Mesendoderm (in vitro differentiated cells): Measurements from ENCODE around the gene CAPN13.

ENCODE experiments used
- DNase-seq: peaks from one replicate; pipeline ENCODE4 v3.0.0; 2013
- H2AK5ac ChIP-seq: 2 replicates; pipeline ENCODE4 v1.6.1; 2013; ENCODE audit warnings: low read length, inconsistent platforms
- H2BK120ac ChIP-seq: 2 replicates; pipeline ENCODE4 v1.6.1; 2013; ENCODE audit warnings: low read depth, mild to moderate bottlenecking, low read length, moderate library complexity, mixed read lengths
- H2BK15ac ChIP-seq: replicated peaks from 2 replicates; pipeline ENCODE4 v1.6.1; 2013; ENCODE audit warnings: low read depth, mild to moderate bottlenecking, moderate library complexity
- H2BK5ac ChIP-seq: 2 replicates; pipeline ENCODE4 v1.6.1; 2013; ENCODE audit warnings: low read length, inconsistent platforms
- H3K18ac ChIP-seq: 2 replicates; pipeline ENCODE4 v1.6.1; 2013; ENCODE audit warnings: mild to moderate bottlenecking, low read length, mixed read lengths
- H3K23ac ChIP-seq: one replicate; pipeline ENCODE4 v1.6.1; 2013; ENCODE audit warnings: low read length
- H3K27ac ChIP-seq: 2 replicates; pipeline ENCODE4 v1.5.1; 2013; ENCODE audit warnings: low read depth, mild to moderate bottlenecking, inconsistent platforms, low read length, moderate library complexity
- H3K27me3 ChIP-seq: 2 replicates; pipeline ENCODE4 v1.6.1; 2013; ENCODE audit warnings: low read length, control low read depth, mild to moderate bottlenecking, inconsistent platforms; ENCODE audit not compliant: insufficient read depth, poor library complexity
- H3K36me3 ChIP-seq: 2 replicates; pipeline ENCODE4 v1.6.1; 2013; ENCODE audit warnings: low read length, inconsistent platforms; ENCODE audit not compliant: control insufficient read depth, insufficient read depth
- H3K4ac ChIP-seq: one replicate; pipeline ENCODE4 v1.6.1; 2013; ENCODE audit warnings: low read depth, mild to moderate bottlenecking, low read length, moderate library complexity
- H3K4me1 ChIP-seq: 2 replicates; pipeline ENCODE4 v1.6.1; 2013; ENCODE audit warnings: low read depth, low read length, inconsistent platforms; ENCODE audit not compliant: control insufficient read depth
- H3K4me2 ChIP-seq: 2 replicates; pipeline ENCODE4 v1.6.1; 2013; ENCODE audit warnings: low read length
- H3K4me3 ChIP-seq: 2 replicates; pipeline ENCODE4 v1.5.1; 2013; ENCODE audit warnings: mild to moderate bottlenecking, low read length
- H3K56ac ChIP-seq: one replicate; pipeline ENCODE4 v1.6.1; 2013; ENCODE audit warnings: low read length
- H3K79me1 ChIP-seq: 2 replicates; pipeline ENCODE4 v1.6.1; 2013; ENCODE audit warnings: low read length, inconsistent platforms
- H3K79me2 ChIP-seq: 2 replicates; pipeline ENCODE4 v1.6.1; 2013; ENCODE audit warnings: mild to moderate bottlenecking, low read length; ENCODE audit not compliant: control insufficient read depth, insufficient read depth
- H3K9ac ChIP-seq: 2 replicates; pipeline ENCODE4 v1.6.1; 2013; ENCODE audit warnings: low read length, inconsistent platforms
- H4K5ac ChIP-seq: one replicate; pipeline ENCODE4 v1.6.1; 2013; ENCODE audit warnings: low read length
- H4K8ac ChIP-seq: one replicate; pipeline ENCODE4 v1.6.1; 2013; ENCODE audit warnings: low read depth, mild to moderate bottlenecking, control low read depth, low read length, moderate library complexity
- WGBS: extraction: QIAGEN DNeasy Blood & Tissue Kit; methylation state at CpG from one replicate; pipeline ENCODE4 v1.1.7; 2013; ENCODE audit warnings: low lambda C conversion rate, missing lambda C conversion rate; ENCODE audit not compliant: insufficient coverage; ENCODE audit errors: extremely low coverage; 5-methylcytosine and 5-hydroxymethylcytosine counted together

Gene CAPN13

GRCh38 chr2:30761226-30761625 is 46.0 kb downstream of the CAPN13 start:
- H3K23ac ChIP-seq: no peak overlapping the region
- H3K27ac ChIP-seq: no peak overlapping the region
- H3K9ac ChIP-seq: no peak overlapping the region
- H3K4me3 ChIP-seq: no peak overlapping the region
- WGBS: no CpG with 5 or more reads among the region's 8 CpGs
- no peak overlapping the region for H4K8ac ChIP-seq
- H3K4me1 ChIP-seq: peaks cover 13% of the 10 kb centered on the region
- no peak overlapping the region for H2BK120ac ChIP-seq
- H3K27me3 ChIP-seq: no peaks in the 10 kb centered on the region
- H2BK15ac ChIP-seq: no peak overlapping the region
- no peaks in the 10 kb centered on the region for H3K79me1 ChIP-seq
- H2BK5ac ChIP-seq: no peak overlapping the region
- no peaks in the 10 kb centered on the region for H3K36me3 ChIP-seq
- no peak overlapping the region for H3K4me2 ChIP-seq
- no peak overlapping the region for H3K56ac ChIP-seq
- no peak overlapping the region for H3K18ac ChIP-seq
- H2AK5ac ChIP-seq: no peak overlapping the region
- no peak overlapping the region for H4K5ac ChIP-seq
- no peaks in the 10 kb centered on the region for H3K79me2 ChIP-seq
- H3K4ac ChIP-seq: no peak overlapping the region
- no peak for DNase-seq

- no peak overlapping the region for H3K56ac ChIP-seq
- no peak overlapping the region for H4K5ac ChIP-seq
- WGBS: no CpG with 5 or more reads among the region's 14 CpGs
- no peaks in the 10 kb centered on the region for H3K36me3 ChIP-seq
- H3K4me2 ChIP-seq: no peak overlapping the region
- H3K23ac ChIP-seq: no peak overlapping the region
- H3K4ac ChIP-seq: no peak overlapping the region
- H3K79me2 ChIP-seq: no peaks in the 10 kb centered on the region
- no peak overlapping the region for H2AK5ac ChIP-seq
- H4K8ac ChIP-seq: no peak overlapping the region
- H3K4me1 ChIP-seq: peaks cover 22% of the 10 kb centered on the region
- no peak overlapping the region for H3K4me3 ChIP-seq
- no peak overlapping the region for H3K18ac ChIP-seq
- no peaks in the 10 kb centered on the region for H3K27me3 ChIP-seq
- no peak overlapping the region for H2BK15ac ChIP-seq
- H2BK5ac ChIP-seq: no peak overlapping the region
- H3K27ac ChIP-seq: no peak overlapping the region
- DNase-seq: no peak
- H2BK120ac ChIP-seq: no peak overlapping the region
- no peak overlapping the region for H3K9ac ChIP-seq
- no peaks in the 10 kb centered on the region for H3K79me1 ChIP-seq
These were observed 47.8 kb downstream of the CAPN13 start for GRCh38 chr2:30759481-30759880.

DNA sequence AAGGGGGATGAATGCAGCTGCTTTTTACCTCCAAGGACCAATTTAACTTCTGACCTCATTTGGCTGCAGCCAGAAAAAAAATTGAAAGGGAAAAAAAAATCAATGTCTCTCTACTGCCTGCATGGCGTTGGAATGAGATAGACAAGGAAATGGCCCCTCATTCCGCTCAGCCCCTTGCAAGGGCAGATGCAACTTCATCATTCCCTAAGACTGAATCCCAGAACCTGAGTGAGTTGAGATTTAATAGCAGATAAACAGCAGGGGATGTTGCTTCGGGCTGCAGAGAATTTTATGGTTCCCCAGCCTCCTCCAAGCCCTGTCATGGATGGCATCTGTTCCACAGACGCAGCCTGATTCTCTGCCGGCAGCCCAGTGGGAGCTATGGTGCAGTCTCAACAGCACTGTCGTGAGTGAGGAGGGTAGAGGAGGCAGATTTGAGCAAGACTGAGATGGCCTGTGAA is 49.0 kb downstream of the CAPN13 start:
- Histone ChIP-seq H2BK5ac (no peak overlapping the region), H3K4me3 (no peak overlapping the region), H4K8ac (no peak overlapping the region), H3K9ac (no peak overlapping the region), H3K4me1 (peaks cover 22% of the 10 kb centered on the region), H3K27me3 (no peaks in the 10 kb centered on the region), H3K36me3 (no peaks in the 10 kb centered on the region), H2AK5ac (no peak overlapping the region), H3K79me1 (no peaks in the 10 kb centered on the region), H3K23ac (no peak overlapping the region), H3K56ac (peak overlapping the region; percentile 58), H2BK15ac (no peak overlapping the region), H3K4me2 (no peak overlapping the region), H3K4ac (no peak overlapping the region), H3K27ac (no peak overlapping the region), H2BK120ac (no peak overlapping the region), H4K5ac (no peak overlapping the region), H3K18ac (no peak overlapping the region), H3K79me2 (no peaks in the 10 kb centered on the region)
- DNase-seq: peak; percentile 63
- no CpG with 5 or more reads among the region's 6 CpGs for WGBS

- H2BK5ac ChIP-seq: peak overlapping the region; percentile 22
- no peak overlapping the region for H2BK120ac ChIP-seq
- no peak overlapping the region for H3K4me3 ChIP-seq
- no peaks in the 10 kb centered on the region for H3K79me1 ChIP-seq
- no peak for DNase-seq
- peak overlapping the region; percentile 44 for H3K56ac ChIP-seq
- H3K4ac ChIP-seq: no peak overlapping the region
- no CpG with 5 or more reads among the region's 11 CpGs for WGBS
- H3K9ac ChIP-seq: no peak overlapping the region
- H4K8ac ChIP-seq: no peak overlapping the region
- H3K23ac ChIP-seq: no peak overlapping the region
- no peak overlapping the region for H2AK5ac ChIP-seq
- H3K27me3 ChIP-seq: no peaks in the 10 kb centered on the region
- no peak overlapping the region for H4K5ac ChIP-seq
- H3K36me3 ChIP-seq: no peaks in the 10 kb centered on the region
- H3K27ac ChIP-seq: no peak overlapping the region
- no peak overlapping the region for H2BK15ac ChIP-seq
- H3K79me2 ChIP-seq: no peaks in the 10 kb centered on the region
- H3K4me1 ChIP-seq: peaks cover 22% of the 10 kb centered on the region
- no peak overlapping the region for H3K18ac ChIP-seq
- no peak overlapping the region for H3K4me2 ChIP-seq
These were observed 49.5 kb downstream of the CAPN13 start for GRCh38 chr2:30757749-30758148.

DNA sequence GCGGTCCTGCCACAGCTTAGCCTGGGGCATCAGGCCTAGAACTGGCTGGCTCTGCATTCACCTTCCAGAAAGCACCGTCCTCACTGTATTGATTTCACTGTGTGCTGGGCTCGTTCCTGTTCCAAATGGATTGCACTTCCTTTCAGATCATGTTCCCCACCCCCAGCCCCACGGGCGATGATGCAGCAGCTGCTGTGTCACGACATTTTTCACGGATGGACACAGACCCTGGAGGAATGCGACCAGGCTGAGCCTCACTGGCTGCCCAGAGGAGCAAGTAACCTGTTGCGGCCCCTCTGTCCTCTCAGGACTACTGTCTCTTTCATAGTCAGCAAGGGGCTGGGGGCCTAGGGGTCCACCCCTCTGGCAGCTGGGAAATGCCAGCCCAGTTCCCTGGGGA is 50.3 kb downstream of the CAPN13 start:
- H3K27me3 ChIP-seq: no peaks in the 10 kb centered on the region
- H3K79me1 ChIP-seq: no peaks in the 10 kb centered on the region
- H3K56ac ChIP-seq: peak overlapping the region; percentile 68
- no CpG with 5 or more reads among the region's 9 CpGs for WGBS
- H2BK5ac ChIP-seq: no peak overlapping the region
- H3K4me1 ChIP-seq: peaks cover 22% of the 10 kb centered on the region
- H4K8ac ChIP-seq: no peak overlapping the region
- no peak overlapping the region for H3K4ac ChIP-seq
- no peak overlapping the region for H3K4me2 ChIP-seq
- no peaks in the 10 kb centered on the region for H3K79me2 ChIP-seq
- no peak overlapping the region for H3K27ac ChIP-seq
- H3K9ac ChIP-seq: no peak overlapping the region
- no peak overlapping the region for H2BK120ac ChIP-seq
- peak overlapping the region; percentile 29 for H2AK5ac ChIP-seq
- no peak overlapping the region for H3K4me3 ChIP-seq
- no peak overlapping the region for H2BK15ac ChIP-seq
- H3K23ac ChIP-seq: no peak overlapping the region
- peak; percentile 22 for DNase-seq
- no peak overlapping the region for H3K18ac ChIP-seq
- H3K36me3 ChIP-seq: no peaks in the 10 kb centered on the region
- no peak overlapping the region for H4K5ac ChIP-seq

- Histone ChIP-seq H3K4me2 (no peak overlapping the region), H4K8ac (no peak overlapping the region), H2AK5ac (no peak overlapping the region), H4K5ac (no peak overlapping the region), H3K36me3 (no peaks in the 10 kb centered on the region), H2BK15ac (no peak overlapping the region), H3K27ac (no peak overlapping the region), H3K4ac (no peak overlapping the region), H2BK120ac (no peak overlapping the region), H3K27me3 (no peaks in the 10 kb centered on the region), H2BK5ac (no peak overlapping the region), H3K79me1 (no peaks in the 10 kb centered on the region), H3K56ac (peak overlapping the region; percentile 1), H3K9ac (no peak overlapping the region), H3K23ac (no peak overlapping the region), H3K4me3 (no peak overlapping the region), H3K79me2 (no peaks in the 10 kb centered on the region), H3K4me1 (peaks cover 22% of the 10 kb centered on the region), H3K18ac (peak overlapping the region; percentile 6)
- WGBS: no CpG with 5 or more reads among the region's 9 CpGs
- DNase-seq: peak; percentile 96
These were observed 51.1 kb downstream of the CAPN13 start for GRCh38 chr2:30756051-30756719.
